DOHH2 (cell line): ENCODE measurements around the gene UQCRQ.
A peak's percentile ranks its signal among the peaks of the same experiment; 100 is the strongest.

Source experiments
- H3F3A ChIP-seq: fragments of 200-600 bp; sonication (generic), shearing (Covaris generic); 2 replicates; pipeline ENCODE4 v1.6.0; 2016; ENCODE audit warnings: antibody characterized with exemption, mild to moderate bottlenecking; ENCODE audit not compliant: control insufficient read depth, insufficient read depth
- H3K27ac ChIP-seq: fragments of 200-600 bp; sonication (generic); 2 replicates; pipeline ENCODE4 v1.5.1; 2014; ENCODE audit warnings: low read depth, mild to moderate bottlenecking, low read length, moderate library complexity
- H3K27me3 ChIP-seq: fragments of 200-600 bp; sonication (generic); 2 replicates; pipeline ENCODE4 v1.6.1; 2014; ENCODE audit warnings: mild to moderate bottlenecking, low read length, mixed read lengths; ENCODE audit not compliant: control insufficient read depth
- H3K36me3 ChIP-seq: fragments of 200-600 bp; sonication (generic); 2 replicates; pipeline ENCODE4 v1.6.1; 2014; ENCODE audit warnings: mild to moderate bottlenecking, low read length, moderate library complexity, mixed read lengths; ENCODE audit not compliant: control insufficient read depth
- H3K4me1 ChIP-seq: fragments of 200-600 bp; sonication (generic); 2 replicates; pipeline ENCODE4 v1.6.1; 2014; ENCODE audit warnings: mild to moderate bottlenecking, low read length, mixed read lengths; ENCODE audit not compliant: control insufficient read depth
- H3K4me2 ChIP-seq: fragments of 200-600 bp; sonication (generic); 2 replicates; pipeline ENCODE4 v1.6.0; 2014; ENCODE audit warnings: mild to moderate bottlenecking, low read length, moderate library complexity
- H3K4me3 ChIP-seq: fragments of 200-600 bp; sonication (generic); 2 replicates; pipeline ENCODE4 v1.5.1; 2014; ENCODE audit warnings: mild to moderate bottlenecking, low read length, mixed read lengths
- H3K79me2 ChIP-seq: fragments of 200-600 bp; sonication (generic); 2 replicates; pipeline ENCODE4 v1.6.1; 2014; ENCODE audit warnings: mild to moderate bottlenecking, low read length, mixed read lengths; ENCODE audit not compliant: control insufficient read depth
- H3K9me2 ChIP-seq: fragments of 200-600 bp; sonication (generic); replicated peaks from 2 replicates; pipeline ENCODE4 v1.6.1; 2014; ENCODE audit warnings: mild to moderate bottlenecking, low read length, mixed read lengths; ENCODE audit not compliant: control insufficient read depth
- H3K9me3 ChIP-seq: fragments of 200-600 bp; sonication (generic); 2 replicates; pipeline ENCODE4 v1.6.1; 2014; ENCODE audit warnings: antibody characterized with exemption, low read length, mixed read lengths; ENCODE audit not compliant: control insufficient read depth, insufficient read depth
- H4K20me1 ChIP-seq: fragments of 200-600 bp; sonication (generic); 2 replicates; pipeline ENCODE4 v1.6.0; 2014; ENCODE audit warnings: low read depth, mild to moderate bottlenecking, antibody characterized with exemption, low read length, moderate library complexity; ENCODE audit not compliant: control insufficient read depth, insufficient read depth
- EZH2phosphoT487 ChIP-seq: fragments of 200-600 bp; sonication (generic); IDR thresholded peaks from 2 replicates; pipeline ENCODE4 v1.6.1; 2017; ENCODE audit warnings: borderline replicate concordance, mild to moderate bottlenecking, antibody characterized with exemption, low read length, moderate library complexity, mixed read lengths
- TF ChIP-seq, protein P1 (sequence below): fragments of 200-600 bp; sonication (generic); IDR thresholded peaks from one replicate; pipeline ENCODE4 v1.5.1; 2014; ENCODE audit warnings: antibody characterized with exemption, mild to moderate bottlenecking, low read depth, low read length; ENCODE audit not compliant: poor library complexity, severe bottlenecking

UQCRQ gene

DNA sequence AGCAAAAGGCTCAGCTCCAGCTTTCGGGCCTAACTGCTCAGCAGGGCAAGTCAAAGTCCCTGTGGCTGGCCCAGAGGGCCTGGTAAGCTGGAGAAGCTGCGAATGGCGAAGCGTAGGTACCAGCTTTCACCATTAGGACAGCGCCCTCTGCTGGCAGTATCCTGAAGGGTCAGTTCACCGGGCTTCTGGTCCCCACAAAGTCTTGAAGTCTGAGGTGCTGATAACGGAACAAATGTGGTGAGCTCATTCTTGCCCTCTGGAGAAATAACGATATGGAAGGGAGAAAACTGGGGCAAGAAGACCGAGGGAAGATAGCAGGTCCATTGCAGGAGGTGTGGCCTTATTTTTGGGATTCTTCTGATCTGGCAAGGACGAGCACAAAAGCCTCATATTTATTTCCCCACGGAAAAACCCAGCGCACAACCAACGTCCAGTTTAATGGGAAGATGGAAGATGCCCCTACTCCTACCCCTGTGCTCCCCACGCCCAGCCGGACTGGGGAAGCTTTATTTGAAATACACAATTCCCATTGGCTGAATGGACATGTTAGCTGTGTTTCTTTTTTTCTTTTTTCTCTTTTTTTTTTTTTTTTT, 46.2 kb upstream of the UQCRQ start:
- H3K9me2 ChIP-seq: no peaks in the 10 kb centered on the region
- H3F3A ChIP-seq: peaks cover 5% of the 10 kb centered on the region; the same call in 1 of the 2 replicates
- peaks cover 3% of the 10 kb centered on the region; the same call in 1 of the 2 replicates for H3K4me1 ChIP-seq
- peaks cover 27% of the 10 kb centered on the region for H3K27me3 ChIP-seq
- H3K79me2 ChIP-seq: no peaks in the 10 kb centered on the region
- H3K4me2 ChIP-seq: no peak overlapping the region
- no peak for TF ChIP-seq EZH2phosphoT487
- TF ChIP-seq, protein P1, sequence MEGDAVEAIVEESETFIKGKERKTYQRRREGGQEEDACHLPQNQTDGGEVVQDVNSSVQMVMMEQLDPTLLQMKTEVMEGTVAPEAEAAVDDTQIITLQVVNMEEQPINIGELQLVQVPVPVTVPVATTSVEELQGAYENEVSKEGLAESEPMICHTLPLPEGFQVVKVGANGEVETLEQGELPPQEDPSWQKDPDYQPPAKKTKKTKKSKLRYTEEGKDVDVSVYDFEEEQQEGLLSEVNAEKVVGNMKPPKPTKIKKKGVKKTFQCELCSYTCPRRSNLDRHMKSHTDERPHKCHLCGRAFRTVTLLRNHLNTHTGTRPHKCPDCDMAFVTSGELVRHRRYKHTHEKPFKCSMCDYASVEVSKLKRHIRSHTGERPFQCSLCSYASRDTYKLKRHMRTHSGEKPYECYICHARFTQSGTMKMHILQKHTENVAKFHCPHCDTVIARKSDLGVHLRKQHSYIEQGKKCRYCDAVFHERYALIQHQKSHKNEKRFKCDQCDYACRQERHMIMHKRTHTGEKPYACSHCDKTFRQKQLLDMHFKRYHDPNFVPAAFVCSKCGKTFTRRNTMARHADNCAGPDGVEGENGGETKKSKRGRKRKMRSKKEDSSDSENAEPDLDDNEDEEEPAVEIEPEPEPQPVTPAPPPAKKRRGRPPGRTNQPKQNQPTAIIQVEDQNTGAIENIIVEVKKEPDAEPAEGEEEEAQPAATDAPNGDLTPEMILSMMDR: peak; percentile 91
- no peak overlapping the region for H3K4me3 ChIP-seq
- no peaks in the 10 kb centered on the region for H4K20me1 ChIP-seq
- no peak overlapping the region for H3K27ac ChIP-seq
- no peaks in the 10 kb centered on the region for H3K36me3 ChIP-seq
- H3K9me3 ChIP-seq: no peaks in the 10 kb centered on the region

DNA sequence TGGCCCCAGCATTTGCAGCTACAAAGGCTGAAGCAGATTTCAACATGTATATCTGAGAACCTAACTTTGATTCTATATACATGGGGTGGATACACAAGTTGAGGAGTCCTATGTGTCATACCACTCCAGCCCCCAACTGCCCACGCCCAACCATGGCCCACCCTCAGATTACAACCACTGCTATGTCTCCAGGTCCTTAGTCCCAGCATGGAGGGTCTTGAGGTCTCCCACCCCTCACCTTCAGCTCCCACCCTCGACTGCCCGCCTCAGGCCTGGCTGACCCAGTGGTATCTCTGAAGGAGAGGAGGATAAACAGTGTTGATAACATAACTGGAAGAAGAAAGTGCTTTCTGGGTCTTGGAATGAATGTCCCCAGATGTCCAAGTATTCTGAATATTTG, 45.1 kb upstream of the UQCRQ start:
- H4K20me1 ChIP-seq: no peaks in the 10 kb centered on the region
- no peak overlapping the region for H3K27ac ChIP-seq
- peaks cover 38% of the 10 kb centered on the region for H3K27me3 ChIP-seq
- H3K79me2 ChIP-seq: no peaks in the 10 kb centered on the region
- H3K4me1 ChIP-seq: peaks cover 3% of the 10 kb centered on the region; the same call in 1 of the 2 replicates
- no peaks in the 10 kb centered on the region for H3F3A ChIP-seq
- H3K9me2 ChIP-seq: no peaks in the 10 kb centered on the region
- no peaks in the 10 kb centered on the region for H3K9me3 ChIP-seq
- no peak overlapping the region for H3K4me2 ChIP-seq
- H3K4me3 ChIP-seq: no peak overlapping the region
- H3K36me3 ChIP-seq: no peaks in the 10 kb centered on the region
- TF ChIP-seq, protein P1: no peak
- TF ChIP-seq EZH2phosphoT487: no peak

DNA sequence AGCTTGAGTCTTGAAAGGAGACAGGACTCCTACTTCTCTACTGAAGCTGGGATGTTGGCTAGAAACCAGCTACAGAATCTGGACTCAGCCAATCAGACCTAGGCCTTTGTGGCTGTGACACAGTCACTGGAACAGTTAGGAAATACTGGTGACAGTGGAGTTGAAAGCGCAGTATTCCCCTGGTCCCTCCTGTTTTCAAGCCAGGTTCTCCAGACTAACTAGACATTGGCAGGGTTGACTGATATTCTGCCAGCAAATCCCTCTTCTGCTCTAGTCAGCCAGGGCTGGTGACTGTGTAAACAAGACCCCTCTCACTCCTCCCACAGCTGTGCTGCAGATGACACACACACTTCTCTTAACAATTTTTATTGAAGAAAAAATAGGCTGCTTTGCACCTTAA, 44.7 kb upstream of the UQCRQ start:
- no peak for TF ChIP-seq EZH2phosphoT487
- TF ChIP-seq, protein P1: no peak
- Histone ChIP-seq H3F3A (no peaks in the 10 kb centered on the region), H3K4me1 (peaks cover 1% of the 10 kb centered on the region; the same call in 1 of the 2 replicates), H3K4me3 (no peak overlapping the region), H3K9me2 (no peaks in the 10 kb centered on the region), H3K27me3 (peaks cover 42% of the 10 kb centered on the region), H3K79me2 (no peaks in the 10 kb centered on the region), H3K36me3 (no peaks in the 10 kb centered on the region), H3K4me2 (no peak overlapping the region), H4K20me1 (no peaks in the 10 kb centered on the region), H3K9me3 (no peaks in the 10 kb centered on the region), H3K27ac (no peak overlapping the region)
